ENCODE measurements around the gene ZNF451.

The ZNF451 gene

DNA sequence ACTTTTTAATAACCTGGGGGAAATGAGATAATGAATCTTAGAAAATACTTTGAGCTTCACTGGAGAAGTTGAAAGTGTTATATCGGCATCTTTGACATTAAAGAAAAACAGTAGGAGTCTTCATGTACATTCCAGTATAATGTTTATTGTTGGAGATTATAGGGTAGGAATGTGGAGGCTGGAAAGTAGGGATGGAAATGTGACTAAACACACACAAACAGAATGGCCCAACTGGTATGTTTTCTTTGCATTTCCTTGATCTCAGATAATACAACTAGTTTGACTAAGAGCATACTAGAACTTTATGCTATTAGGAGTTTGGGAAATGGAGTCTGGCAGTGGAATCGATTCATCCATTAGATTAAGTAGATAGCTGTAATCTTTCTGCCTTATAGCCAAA lies 72.0 kb downstream of the ZNF451 start:
- no peak for DNase-seq (ENCODE audit: low read depth)

DNA sequence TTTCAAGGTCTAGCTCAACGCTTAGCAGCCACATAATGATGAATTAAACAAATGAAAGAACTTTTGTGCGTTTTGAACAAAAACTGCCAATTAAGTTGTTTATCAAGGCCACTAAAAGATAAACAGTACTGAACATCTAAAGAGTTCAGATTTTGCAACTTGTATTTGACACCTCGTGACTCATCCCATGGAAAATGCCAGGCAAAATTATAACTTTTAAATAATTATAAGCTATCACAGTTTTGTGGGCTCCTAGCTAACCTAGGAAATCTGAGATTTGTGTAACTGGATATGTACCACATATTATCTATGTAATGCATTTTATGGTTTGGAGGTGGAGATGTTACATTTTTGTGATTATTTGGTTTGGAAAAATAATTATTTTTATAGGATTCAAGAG lies 72.5 kb downstream of the ZNF451 start:
- no peak for DNase-seq (ENCODE audit: low read depth)

DNA sequence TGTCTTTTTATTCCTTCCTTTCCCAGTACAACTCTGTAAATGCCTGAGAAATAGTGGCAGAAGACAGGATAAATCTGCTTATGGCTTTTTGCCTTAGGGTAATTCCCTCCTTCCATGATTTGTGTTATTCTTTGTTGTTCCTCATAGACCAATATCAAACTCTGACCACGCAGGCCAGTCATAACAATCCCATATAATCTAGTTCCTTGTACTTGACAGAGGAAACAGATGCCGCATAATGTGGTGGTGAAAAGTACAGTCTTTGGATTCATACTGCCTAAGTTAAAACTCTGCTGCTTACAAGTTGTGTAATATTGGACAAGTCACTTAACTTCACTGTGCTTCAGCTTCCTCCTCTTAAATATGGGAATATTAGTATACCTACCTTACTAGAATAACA lies 74.0 kb downstream of the ZNF451 start:
- no peak for DNase-seq (ENCODE audit: low read depth)

DNA sequence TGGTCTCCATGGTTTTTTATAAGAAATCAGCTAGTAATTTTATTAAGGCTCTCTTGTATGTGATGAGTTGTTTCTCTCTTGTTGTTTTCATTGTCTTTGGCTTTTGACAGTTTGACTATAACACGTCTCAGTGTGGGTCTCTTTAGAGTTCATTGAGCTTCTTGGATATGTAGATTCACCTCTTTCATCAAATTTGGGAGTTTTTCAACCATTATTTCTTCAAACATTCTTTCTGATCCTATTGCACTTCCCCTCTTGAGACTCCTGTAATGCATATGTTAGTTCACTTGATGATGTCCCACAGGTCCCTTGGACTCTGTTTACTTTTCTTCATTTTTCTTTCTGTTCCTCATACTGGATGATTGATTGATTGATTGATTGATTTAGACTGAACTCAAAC lies 75.1 kb downstream of the ZNF451 start:
- DNase-seq (ENCODE audit: low read depth) = no peak

DNA sequence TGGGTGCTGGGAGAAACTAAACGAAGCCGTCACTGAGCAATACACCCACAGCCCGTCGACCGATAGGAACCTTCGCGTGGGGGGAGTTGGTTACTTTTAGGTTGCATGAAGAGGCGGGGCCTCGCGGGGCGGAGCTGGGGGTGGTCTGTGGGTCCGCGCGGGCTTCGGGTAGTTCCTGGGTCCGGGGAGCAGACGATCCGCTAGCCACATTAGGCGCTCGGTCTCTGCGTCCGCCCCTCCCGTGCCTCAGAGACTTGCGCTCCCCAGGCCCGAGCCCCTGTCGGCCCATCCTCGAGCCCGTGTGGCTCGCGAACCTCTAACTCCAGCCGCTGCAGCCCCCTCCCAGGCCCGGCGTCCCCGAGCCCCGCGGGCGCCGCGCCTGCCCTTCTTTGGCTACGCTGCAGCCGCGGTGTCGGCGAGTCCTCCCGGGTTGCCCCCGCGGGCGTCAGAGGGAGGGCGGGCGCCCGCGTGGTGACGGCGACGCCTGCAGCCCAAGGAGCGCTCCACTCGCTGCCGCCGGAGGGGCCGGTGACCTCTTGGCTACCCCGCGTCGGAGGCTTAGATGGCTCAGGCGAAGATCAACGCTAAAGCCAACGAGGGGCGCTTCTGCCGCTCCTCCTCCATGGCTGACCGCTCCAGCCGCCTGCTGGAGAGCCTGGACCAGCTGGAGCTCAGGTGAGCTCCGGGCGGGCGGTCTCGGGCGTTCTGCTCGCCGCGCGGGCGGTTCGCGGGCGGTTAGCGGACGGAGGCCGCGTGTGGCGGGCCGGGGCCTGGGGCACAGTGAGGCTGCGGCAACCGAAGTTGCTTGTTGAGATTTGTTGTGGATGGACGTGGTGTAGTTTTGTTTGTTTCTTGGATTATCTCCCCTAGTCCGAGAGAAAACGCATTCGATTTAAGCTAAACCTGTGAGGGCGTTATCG lies 82.4 kb downstream of the ZNF451 start, which contains the start of gene BAG2:
Gene BAG2 (plus strand): TSS at position 191 of the 920 bp plus-strand sequence. CDS start 372 bp downstream, at position 563.
- no peak for DNase-seq (ENCODE audit: low read depth)

DNA sequence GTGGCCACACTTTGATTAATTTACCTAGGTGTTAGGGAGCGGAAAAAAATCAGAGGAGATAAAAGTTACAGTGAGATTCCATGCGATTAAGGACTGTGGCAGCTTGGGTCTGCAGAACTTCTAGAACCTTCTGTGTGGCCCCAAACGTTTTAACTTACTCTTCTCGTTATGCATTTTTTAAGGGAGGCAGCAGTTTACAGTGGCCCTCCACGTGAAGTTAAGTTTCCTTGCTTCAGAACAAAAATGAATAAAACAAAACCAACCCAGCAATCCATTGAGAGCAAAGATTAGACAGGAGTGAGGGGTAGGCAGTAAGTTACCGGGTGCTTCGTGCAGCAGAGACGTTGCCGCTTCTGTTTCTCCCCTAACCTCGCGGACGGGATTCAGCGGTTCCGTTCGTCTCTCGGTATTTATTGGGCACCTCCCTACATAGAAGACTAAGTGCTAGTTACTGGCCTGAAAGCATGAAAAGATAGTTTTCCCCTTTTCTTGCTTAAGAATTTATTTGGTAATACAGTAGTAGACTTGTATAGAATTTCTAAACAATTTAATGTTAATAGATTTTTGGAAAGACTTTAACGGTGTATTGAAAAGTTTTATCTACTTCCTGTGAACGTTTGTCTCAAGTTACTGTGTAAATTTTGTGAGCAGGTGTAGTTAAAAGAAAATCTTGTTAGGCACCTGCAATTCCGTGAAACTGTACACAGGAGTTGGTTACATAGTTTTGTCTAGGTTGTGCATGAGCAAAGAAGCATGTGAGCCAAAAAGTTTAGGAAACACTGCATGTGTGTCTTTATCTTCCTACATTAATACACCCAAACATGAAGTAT lies 83.3 kb downstream of the ZNF451 start:
- DNase-seq (ENCODE audit: low read depth) = no peak

DNA sequence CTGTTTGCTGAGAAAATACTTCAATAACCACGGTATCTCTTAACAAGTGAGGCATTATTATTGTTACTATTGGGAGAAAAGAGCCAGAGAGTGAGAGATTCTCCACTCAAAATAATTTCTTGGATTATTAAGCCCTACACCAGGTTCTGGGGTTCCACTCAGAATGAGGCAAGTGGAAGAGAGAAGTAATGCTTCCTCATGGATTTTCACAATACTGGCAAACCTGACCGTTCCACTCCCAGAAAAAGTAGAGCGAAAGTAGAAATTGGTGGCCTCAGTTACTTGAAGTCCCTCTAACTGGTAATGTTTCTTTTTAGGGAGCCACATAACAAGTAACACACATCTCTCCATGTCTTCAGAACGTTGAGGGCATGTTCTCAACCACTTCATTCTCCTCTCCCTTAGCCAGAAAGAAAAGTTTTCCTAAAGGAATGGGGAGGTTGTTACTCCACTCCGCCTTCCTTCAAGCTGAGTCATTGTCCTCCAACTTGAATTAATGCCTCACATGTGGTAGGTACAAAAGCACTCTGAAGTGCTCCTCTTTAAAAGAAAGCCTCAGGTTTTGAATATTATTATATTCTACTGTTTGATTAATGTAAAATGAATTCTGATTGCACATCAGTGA lies 84.0 kb downstream of the ZNF451 start:
- DNase-seq (ENCODE audit: low read depth) = no peak

DNA sequence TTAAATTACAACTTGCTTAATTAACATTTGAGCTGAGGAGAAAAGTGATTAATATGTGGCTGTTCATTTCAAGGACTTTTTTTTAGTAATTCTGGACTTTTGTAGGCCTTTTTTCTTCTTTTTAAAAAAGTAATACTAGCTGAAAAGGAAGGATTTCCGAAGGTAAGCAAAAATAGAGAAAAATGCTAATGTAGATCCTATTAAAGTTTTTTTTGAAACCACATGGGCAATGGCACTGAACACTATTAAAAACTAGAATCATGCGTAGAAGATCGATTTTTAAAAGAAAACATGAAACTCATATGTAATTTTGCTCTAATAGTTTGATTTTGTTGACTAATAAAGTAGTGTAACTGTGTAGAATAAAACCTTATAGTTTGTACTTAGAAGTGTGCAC lies 84.5 kb downstream of the ZNF451 start:
- no peak for DNase-seq (ENCODE audit: low read depth)

DNA sequence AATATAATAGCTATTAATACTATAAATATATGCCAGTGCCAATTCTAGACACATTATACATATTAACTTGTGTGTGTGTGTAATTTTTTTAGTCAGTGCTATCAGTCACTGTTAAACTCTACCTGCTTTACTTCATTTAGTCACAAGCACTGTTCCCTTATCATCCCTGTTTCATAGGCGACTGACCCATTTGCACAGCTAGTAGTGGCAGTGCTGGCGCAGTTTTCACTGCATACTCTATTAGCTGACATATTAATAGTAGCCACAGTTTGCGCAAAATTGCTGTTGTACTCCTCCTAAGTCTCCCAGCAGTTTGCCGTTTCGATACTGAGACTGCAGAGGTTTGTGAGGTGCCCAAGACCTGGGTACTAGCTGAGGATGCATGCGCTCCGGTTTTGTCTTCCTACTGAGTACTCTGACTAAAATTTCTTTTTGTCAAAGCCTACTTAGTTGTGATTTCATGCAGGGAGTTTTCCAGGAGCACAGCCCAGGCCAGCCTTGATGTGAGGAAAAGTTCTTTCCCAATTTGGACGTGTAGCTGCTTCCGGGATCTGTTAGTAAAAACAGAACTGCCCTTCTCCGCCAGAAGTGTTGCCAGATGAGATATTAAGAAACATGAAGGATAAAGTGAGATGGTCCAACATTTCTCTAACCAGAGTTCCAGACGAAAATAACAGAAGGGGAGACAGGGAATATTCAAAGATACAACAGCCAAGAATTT lies 87.7 kb downstream of the ZNF451 start:
- no peak for DNase-seq (ENCODE audit: low read depth)

DNA sequence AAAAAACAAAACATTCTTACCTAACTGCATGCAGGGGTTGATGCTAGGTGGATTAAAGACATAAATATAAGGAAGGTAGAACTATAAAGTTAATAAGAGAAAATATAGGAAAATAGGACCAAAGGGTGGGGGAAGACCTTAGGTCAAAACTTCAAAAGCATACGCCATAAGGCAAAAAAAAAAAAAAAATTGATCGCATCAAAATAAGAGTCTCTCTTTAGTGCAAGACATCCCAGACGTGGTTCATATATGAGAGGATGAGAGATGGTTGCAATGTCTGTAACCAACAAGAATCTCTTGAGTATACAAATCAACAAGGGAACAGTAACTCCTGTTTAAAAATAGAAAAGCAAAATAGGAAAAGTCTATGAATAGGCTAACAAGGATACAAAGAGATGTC lies 90.6 kb downstream of the ZNF451 start:
- no peak for DNase-seq (ENCODE audit: low read depth)

DNA sequence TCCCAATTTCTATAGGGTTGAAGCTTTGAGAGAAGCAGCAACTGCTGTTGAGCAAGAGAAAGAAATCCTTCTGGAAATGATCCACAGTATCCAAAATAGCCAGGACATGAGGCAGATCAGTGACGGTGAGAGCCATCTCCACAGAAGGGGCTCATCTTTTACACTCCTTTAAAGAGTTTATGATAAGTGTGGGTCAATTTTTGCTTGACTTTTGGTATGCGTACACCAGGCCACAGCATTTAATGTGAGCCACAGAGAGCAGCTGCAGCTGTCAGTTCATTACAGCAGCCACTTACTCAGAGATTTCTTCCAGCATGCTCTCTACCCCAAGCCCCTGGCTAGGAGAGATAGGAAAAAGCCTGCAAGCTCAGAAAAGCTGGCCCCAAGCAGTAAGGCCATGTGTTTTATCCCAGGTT lies 92.0 kb downstream of the ZNF451 start:
- DNase-seq (ENCODE audit: low read depth) = no peak

DNA sequence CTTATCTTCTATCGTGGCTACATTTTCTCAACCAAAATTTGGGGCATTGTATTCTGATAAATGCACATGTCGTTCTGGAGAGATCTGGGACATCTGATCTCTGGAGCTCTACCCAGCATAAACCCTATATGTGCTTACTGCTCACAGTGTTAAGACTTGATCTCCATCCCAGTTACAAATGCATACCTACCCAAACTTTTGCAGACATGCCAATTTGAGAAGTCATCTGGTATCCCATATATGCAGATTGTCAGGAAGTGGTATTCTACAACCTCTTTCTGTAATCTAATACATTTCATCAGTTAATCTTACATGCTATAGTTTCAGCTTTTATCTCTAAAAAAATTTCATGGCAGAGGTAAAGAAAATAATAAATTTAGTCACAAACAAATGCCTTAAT lies 93.3 kb downstream of the ZNF451 start:
- DNase-seq (ENCODE audit: low read depth) = no peak

DNA sequence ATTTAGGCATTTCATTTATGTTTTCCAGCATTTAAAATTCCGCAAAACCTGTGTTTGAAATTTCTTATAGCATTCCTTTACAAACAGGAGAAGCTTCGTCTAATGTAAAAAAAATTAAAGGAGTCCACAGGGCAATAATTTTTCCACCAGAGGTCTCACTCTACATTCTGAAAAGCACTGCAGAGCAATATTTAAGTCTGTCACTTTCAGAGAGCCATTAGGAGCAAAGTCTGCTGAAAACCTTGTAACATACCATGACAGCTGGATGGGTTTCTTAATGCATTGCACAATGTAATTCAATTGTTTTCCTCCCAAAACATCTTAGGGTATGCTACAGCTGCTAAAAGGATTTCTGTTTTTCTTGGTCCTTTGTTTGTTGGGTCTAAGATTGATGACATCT lies 100.2 kb downstream of the ZNF451 start:
- DNase-seq (ENCODE audit: low read depth) = no peak

DNA sequence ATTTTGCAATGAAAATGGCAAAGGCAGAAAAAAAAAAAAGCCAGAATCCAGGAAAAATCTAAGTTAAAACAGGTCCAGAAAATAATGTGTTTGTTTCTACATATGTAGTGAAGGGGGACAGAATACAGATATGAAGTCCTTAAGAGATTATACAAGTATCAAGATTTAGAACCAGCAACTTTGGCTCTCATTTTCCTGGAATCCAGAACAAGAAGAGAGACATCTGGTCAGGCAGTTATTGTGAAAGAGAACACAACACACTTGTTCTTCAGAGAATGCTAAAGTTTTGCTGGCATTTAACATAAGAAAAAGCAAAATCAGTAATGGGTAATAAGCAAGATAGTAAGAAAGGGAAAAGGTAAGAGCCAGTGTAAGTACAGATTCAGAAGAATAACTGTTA lies 103.2 kb downstream of the ZNF451 start:
- no peak for DNase-seq (ENCODE audit: low read depth)

DNA sequence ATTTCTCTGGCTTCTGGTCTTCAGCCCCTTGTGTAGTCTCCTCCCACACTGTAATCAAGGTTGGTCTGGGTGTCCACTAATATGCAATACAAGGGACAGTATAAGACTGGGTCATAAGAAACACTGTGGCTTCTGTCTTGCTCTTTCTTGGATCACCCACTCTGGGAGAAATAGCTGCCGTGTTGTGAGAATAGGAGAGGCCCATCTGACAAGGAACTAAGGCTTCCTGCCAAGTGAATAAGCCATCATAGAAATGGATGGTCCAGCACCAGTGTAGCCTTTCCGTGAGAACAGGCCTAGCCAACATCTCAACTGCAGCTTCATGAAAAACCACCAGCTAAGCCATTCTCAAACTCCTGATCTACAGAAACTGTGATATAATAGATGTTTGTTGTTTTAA lies 105.5 kb downstream of the ZNF451 start:
- no peak for DNase-seq (ENCODE audit: low read depth)

DNA sequence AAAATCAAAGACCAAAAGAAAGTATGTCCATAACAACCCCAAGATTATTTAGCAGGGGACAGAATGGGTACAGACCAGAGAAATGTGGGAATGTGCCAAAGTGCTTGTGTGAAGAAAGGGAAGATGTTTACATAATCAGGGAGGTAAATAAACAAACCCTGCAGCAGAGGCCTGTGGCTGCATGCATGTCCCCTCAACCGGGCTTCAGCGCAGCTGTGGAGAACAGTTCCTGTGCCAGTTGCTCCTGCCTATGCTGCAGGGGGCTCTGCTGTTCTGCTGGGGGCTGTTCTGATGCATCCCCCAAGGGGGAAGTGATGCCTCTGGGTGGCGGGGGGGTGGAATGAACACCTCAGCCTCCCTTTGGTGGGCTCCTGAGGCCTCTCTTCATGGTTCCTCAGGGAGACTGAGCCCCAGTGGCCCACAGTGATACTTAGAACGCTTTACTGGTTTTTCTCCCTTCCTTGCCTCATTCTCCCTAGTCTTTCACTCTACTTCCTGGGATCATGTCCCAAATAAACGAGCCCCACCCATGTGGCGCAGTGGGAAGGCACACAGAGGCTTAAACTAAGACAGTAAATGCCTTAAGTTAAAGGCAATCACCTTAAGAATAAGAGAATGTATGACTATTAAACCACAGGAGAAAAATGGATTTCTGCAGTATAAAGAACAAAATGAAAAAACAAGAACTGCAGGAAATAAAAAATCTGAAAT lies 109.1 kb downstream of the ZNF451 start:
- no peak for DNase-seq (ENCODE audit: low read depth)

DNA sequence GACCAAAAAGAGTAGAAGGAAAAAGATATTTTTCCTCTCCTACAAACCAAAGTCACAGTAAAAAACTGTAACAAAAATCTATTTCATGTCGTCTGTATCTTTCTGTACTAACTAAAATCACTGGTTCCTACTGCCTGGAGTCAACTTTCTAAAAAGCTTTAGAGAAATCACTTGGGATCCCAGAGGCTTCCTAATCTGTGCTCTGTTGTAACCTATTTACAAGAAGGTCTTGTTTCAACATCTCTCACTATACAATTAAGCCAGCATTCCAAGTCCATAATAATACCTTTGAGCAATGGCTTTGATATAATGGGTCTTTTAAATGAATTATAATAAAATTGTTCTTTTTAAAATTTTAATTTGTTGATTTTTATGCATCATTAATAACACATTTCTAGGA lies 111.7 kb downstream of the ZNF451 start:
- DNase-seq (ENCODE audit: low read depth) = no peak

DNA sequence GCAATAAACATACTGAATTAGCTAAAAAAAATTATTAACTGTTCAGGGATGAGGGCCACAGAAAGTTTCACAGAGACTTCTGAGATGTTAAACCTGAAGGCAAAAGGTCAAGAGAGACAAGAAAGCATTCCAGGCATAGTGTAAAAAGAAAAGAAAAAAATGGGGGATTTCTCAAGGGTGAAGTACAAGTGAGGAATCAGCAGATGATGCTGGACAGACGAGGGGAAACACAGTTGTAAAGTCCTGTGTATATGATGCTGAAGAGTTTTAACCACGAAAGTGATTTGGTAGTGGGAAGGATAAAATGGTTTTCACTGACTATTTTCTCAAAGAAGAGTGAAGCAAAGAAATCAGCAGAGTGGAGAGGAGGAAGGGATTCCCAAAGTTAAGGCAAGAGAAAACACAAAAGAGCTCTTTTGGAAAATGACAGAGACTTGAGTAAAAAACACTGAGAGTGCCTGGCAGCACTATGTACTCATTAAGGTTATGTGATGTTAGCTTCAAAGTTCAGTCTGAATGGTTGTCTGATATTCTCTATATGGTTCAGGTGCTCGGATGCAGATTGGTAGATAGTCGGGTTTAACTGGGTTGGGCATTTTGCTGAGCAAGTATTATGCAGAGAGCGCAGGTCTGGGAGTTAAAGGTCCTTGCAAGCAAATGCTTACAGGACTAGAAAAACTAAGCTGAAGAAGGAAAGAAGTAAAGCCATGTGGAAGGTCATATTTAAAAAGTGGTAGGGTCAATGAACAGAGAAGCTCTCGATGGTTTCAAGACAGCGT lies 115.8 kb downstream of the ZNF451 start:
- no peak for DNase-seq (ENCODE audit: low read depth)

DNA sequence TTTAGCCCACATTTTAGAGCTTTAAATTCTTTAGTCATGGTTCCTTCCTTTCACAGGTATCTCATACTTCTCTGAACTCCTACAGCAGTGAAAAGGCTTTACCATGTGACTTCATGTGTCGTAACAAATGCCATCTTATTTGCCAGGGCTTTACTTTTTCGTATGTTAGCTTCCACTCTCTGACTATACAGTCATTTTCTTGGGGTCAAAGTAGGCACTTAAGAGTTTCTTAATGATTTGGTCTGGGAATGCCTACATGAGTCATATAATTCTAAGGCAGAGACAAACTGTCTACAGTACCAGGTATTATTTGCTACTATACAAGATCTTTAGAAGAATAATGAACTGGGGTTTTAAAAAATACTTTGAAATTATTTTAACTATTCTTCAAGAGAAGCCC lies 117.2 kb downstream of the ZNF451 start:
- no peak for DNase-seq (ENCODE audit: low read depth)

DNA sequence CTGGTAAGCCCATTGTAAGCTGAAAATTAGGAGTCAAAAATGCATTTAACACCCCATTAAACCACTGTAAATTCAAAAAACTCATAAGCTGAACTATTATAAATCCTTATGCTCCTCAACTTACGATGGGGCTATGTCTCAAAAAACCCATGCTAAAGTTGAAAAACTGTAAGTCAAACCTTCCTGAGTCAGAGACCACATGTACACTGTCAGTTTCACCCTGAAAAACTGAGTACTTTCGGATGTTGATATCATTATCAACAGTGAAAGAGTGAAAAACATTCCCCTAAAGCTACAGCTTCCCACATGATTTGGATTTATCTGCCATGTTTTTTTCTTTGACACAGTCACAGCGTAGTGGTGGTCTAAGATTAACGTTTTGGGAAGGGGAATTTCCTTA lies 117.9 kb downstream of the ZNF451 start:
- DNase-seq (ENCODE audit: low read depth) = no peak

DNA sequence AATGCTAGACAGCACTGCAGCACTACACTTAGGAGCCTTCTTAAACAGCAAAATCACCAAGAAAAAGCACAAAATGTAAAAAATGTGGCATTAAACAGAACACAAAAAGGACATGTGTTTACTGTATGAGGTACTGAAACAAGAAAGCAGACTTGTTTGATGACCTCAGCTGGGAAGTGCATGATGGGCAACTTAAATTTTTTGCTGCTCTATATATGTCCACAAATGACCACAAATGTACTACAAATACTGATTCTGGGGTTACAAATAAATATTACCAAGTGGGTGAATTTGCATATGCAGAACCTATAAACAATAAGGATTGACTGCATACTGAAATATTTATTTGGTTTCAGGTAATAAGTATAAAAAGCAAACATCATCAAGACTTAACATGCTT lies 119.0 kb downstream of the ZNF451 start:
- no peak for DNase-seq (ENCODE audit: low read depth)

Measured in HS-27A (cell line).